Activated naive CD8-positive, alpha-beta T cell treated with anti-CD3 and anti-CD28 coated beads, Interleukin-2, amount 10 ng/mL, durations not matched to agents 7 days and 5 days (primary cell): ENCODE data around the gene PNISR. TPM values are rescaled to one million over a fixed set of nuclear protein-coding genes. Genes with fewer than 3 reads are reported as not detected.
"Not testable (repeated sequence)": the region's sequence is repeated elsewhere in the genome, so short reads cannot be mapped to it uniquely, and the experiment has no call there.

Experiments used
- ATAC-seq: fragments of 150-1000 bp; cut with Tn5 transposase; one replicate; pipeline ENCODE4 v1.10.0; 2021; ENCODE audit warnings: low read depth, moderate library complexity
- POLR2A ChIA-PET: fragments of 350-600 bp; sonication (Branson Sonifier 250); formaldehyde crosslinking; loops from one replicate; lab custom pipeline; 2021; ENCODE audit warnings: antibody characterized with exemption; lab: Charles Lee
- DNase-seq: peaks from one replicate; pipeline ENCODE4 v3.0.0; 2021
- H3K27ac Mint-ChIP-seq: one replicate; pipeline ENCODE4 v1.8.0; 2022; ENCODE audit warnings: mild to moderate bottlenecking, mixed read lengths
- H3K27me3 Mint-ChIP-seq: one replicate; pipeline ENCODE4 v1.8.0; 2022; ENCODE audit warnings: mild to moderate bottlenecking, moderate library complexity, mixed read lengths
- H3K36me3 Mint-ChIP-seq: one replicate; pipeline ENCODE4 v1.8.0; 2021; ENCODE audit warnings: mild to moderate bottlenecking, mixed read lengths
- H3K4me1 Mint-ChIP-seq: one replicate; pipeline ENCODE4 v1.8.0; 2021; ENCODE audit warnings: mixed read lengths
- H3K4me3 Mint-ChIP-seq: one replicate; pipeline ENCODE4 v1.8.0; 2022; ENCODE audit warnings: mild to moderate bottlenecking, moderate library complexity, mixed read lengths
- H3K9me3 Mint-ChIP-seq: one replicate; pipeline ENCODE4 v1.8.0; 2021; ENCODE audit warnings: mixed read lengths
- total RNA-seq, 2 experiments: library from RNA; stranded (reverse); gene quantifications; one replicate each; pipeline ENCODE4 v1.2.3, GENCODE V29; 2021

The PNISR gene
- 100 to 1,000 TPM; 207 to 208 TPM for total RNA-seq

GRCh38 chr6:99424761-99425646 lies at the start of gene PNISR:
PNISR (minus strand) TSS chr6:99425308; CDS start chr6:99414659, 10,649 bp downstream.
- Mint-ChIP-seq H3K4me3 (peak within 1 kb of the TSS; percentile 99), H3K9me3 (no peaks in the 10 kb centered on the region), H3K36me3 (peaks cover 23% of the 10 kb centered on the region), H3K27ac (peak within 1 kb of the TSS; percentile 99), H3K4me1 (peaks cover 52% of the 10 kb centered on the region), H3K27me3 (no peaks in the 10 kb centered on the region)
- POLR2A ChIA-PET = interaction anchor here (0.8 to 2.8 kb wide), 5 partner anchors 10 to 143 kb away, joined by 3 to 11 read pairs (median 4); partner anchors contain the start of genes CCNC and COQ3
- ATAC-seq = peak; percentile 85
- DNase-seq = peak; percentile 81

DNA sequence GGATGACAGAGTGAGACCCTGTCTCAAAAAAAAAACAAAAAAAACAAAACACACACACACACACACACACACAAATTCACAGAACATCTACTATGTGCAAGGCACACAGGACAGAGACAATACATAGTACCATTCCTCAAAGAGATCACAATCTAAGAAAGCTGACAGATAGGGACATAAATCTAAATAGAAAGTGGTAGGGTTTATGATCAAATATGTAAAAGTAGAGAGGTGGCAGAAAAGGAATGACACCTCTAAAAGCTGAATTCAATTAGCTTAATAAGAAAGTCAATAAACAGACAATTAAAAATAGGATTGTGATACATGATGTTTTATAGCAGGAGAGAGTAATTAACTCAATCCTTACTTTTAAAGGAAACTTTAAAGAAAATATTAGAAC lies 48.6 kb upstream of the PNISR start:
- H3K36me3 Mint-ChIP-seq = peaks cover 5% of the 10 kb centered on the region
- no peak overlapping the region for H3K4me3 Mint-ChIP-seq
- DNase-seq (no peak), ATAC-seq (no peak)
- no peaks in the 10 kb centered on the region for H3K9me3 Mint-ChIP-seq
- H3K27ac Mint-ChIP-seq = no peak overlapping the region
- H3K4me1 Mint-ChIP-seq = no peaks in the 10 kb centered on the region
- POLR2A ChIA-PET = interaction anchor here (0.6 to 1.1 kb wide), 2 partner anchors 41 to 96 kb away, joined by 3 to 11 read pairs; no protein-coding TSS in a partner anchor
- H3K27me3 Mint-ChIP-seq = no peaks in the 10 kb centered on the region

- Mint-ChIP-seq H3K27me3 (no peaks in the 10 kb centered on the region), H3K9me3 (no peaks in the 10 kb centered on the region), H3K36me3 (peaks cover 1% of the 10 kb centered on the region), H3K4me3 (no peak overlapping the region), H3K4me1 (no peaks in the 10 kb centered on the region), H3K27ac (no peak overlapping the region)
- DNase-seq (no peak), ATAC-seq (no peak)
- POLR2A ChIA-PET = no interaction called here
Observed at GRCh38 chr6:99471638-99472037, 46.5 kb upstream of the PNISR start.

DNA sequence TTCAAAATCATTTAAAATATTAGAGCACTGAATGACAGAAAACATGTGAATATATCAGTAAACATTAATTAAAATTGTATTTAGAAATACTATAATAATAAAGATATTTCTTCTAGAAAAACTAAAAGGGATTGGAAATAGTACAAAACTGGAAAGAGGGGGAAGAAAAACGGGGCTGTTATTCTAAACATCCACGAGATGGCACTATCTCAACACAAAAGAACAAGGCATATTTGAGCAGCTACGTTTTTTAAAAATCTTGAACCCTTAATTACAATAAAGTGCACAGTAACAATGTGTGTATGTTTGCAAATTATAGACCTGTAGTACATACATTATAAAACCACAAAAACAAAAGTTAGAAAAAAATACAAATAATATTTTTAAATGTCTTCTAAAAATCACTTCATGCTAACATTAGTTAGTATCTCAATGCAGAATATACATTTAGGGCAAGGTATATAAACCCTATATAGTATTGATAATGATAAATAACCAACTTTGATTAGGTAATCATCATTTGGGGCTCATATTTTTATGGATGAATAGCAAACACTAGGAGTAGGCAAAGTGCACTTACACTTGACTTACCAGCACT lies 42.5 kb upstream of the PNISR start:
- no peaks in the 10 kb centered on the region for H3K27me3 Mint-ChIP-seq
- no peak overlapping the region for H3K27ac Mint-ChIP-seq
- H3K4me1 Mint-ChIP-seq = no peaks in the 10 kb centered on the region
- peaks cover 2% of the 10 kb centered on the region for H3K36me3 Mint-ChIP-seq
- no peak for ATAC-seq
- no peak for DNase-seq
- POLR2A ChIA-PET = no interaction called here
- no peaks in the 10 kb centered on the region for H3K9me3 Mint-ChIP-seq
- no peak overlapping the region for H3K4me3 Mint-ChIP-seq

DNA sequence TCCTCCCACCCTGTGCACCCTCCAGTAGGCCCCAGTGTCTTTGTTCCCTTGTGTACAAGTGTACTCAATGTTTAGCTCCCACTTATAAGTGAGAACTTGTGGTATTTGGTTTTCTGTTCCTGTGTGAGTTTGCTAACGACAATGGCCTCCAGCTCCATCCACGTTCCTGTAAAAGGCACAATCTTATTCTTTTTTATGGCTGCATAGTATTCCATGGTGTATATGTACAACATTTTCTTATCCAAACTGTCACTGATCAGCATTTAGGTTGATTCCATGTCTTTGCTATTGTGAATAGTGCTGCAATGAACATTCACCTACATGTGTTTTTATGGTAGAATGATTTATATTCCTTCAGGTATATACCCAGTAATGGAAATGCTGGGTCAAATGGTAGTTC lies 34.0 kb upstream of the PNISR start:
- H3K4me1 Mint-ChIP-seq, H3K27me3 Mint-ChIP-seq, POLR2A ChIA-PET, ATAC-seq, DNase-seq, H3K9me3 Mint-ChIP-seq, H3K4me3 Mint-ChIP-seq, H3K27ac Mint-ChIP-seq: not testable (repeated sequence)
- peaks cover 21% of the 10 kb centered on the region for H3K36me3 Mint-ChIP-seq

GRCh38 chr6:99458319-99458718 lies 33.2 kb upstream of the PNISR start:
- ATAC-seq (no peak), DNase-seq (no peak)
- POLR2A ChIA-PET = no interaction called here
- H3K4me3 Mint-ChIP-seq = no peak overlapping the region
- no peak overlapping the region for H3K27ac Mint-ChIP-seq
- no peaks in the 10 kb centered on the region for H3K4me1 Mint-ChIP-seq
- H3K36me3 Mint-ChIP-seq = peaks cover 22% of the 10 kb centered on the region
- H3K27me3 Mint-ChIP-seq = no peaks in the 10 kb centered on the region
- no peaks in the 10 kb centered on the region for H3K9me3 Mint-ChIP-seq

DNA sequence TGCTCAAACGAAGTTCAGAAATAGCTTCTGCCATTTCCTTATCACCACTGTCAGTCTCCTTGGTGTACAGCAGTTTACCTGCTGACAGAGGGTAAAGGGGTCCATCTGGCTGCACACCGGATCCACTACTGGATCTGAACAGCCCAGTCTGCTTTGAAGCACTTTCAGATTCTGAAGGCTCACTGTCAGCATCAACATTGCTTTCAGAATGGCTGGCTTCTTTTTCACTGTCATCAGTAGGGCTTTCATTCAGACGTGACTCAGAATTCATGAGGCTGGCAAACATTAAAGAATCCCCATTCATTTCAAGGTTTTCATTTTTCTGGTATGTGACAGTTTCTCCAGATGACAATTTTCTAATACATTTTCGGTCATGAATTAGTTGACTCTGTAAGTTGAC lies 21.0 kb upstream of the PNISR start:
- Mint-ChIP-seq H3K27me3 (no peaks in the 10 kb centered on the region), H3K4me1 (no peaks in the 10 kb centered on the region), H3K4me3 (no peak overlapping the region), H3K36me3 (peaks cover 29% of the 10 kb centered on the region), H3K9me3 (peaks cover 5% of the 10 kb centered on the region), H3K27ac (no peak overlapping the region)
- POLR2A ChIA-PET = no interaction called here
- ATAC-seq (no peak), DNase-seq (no peak)

DNA sequence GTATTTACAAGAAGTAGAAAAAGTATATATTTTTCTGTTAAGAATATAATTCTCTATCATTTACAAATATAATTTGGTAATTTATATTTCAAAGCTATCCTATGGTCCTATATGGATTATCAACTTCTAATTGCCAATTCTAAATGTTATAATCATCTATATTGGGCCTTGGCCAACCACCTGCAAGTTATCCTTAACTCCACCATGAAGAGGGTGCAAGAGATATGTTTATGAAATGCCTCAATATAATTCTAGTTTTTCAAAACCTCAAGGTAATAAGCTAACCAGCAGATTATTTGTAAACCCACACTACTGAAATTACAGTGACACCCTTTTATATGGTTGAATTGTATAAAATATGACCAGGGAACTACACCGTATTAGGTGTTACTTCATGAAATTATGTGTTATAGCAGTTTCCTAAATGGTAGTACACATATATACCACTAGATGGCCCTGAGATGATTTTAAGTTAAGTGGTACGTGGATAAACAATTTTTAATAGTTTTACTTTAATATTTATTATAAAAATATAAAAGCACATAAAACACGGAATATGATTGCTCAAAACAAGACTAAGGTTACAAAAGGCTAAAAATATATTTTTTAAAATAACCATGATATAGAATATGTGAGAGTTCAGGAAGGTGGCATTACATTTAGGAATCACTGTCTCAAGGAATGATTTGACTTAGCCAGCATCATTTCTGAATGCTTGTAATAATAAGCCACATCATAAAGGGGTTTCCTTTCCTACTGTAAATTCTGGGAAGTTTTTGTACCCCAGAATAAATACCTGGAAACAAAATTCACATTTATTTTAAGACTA lies 9.8 kb upstream of the PNISR start:
- Mint-ChIP-seq H3K27ac (no peak overlapping the region), H3K9me3 (no peaks in the 10 kb centered on the region), H3K4me3 (no peak overlapping the region), H3K27me3 (no peaks in the 10 kb centered on the region), H3K36me3 (peaks cover 4% of the 10 kb centered on the region), H3K4me1 (peaks cover 2% of the 10 kb centered on the region)
- POLR2A ChIA-PET = interaction anchor here (0.6 kb wide), 1 partner anchor 81 kb away, joined by 3 read pairs; no protein-coding TSS in a partner anchor
- DNase-seq = no peak
- peak; percentile 60 for ATAC-seq

DNA sequence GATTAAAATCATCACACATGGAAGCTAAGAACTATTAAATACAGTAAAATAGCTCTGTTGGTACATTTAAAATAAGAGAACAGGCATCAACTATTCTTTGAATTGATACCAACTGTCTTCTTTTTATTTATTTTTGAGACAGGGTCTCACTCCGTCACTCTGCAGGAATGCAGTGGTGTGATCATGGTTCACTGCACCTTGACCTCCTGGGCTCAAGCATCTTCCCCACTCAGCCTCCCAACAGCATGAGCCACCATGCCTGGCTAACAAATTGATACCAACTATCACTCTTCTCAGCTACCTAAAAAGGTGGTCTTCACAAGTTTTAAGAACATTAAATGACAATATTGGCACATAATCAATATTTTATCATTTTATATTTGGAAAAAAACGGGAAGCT lies 7.8 kb upstream of the PNISR start:
- POLR2A ChIA-PET = no interaction called here
- DNase-seq (no peak), ATAC-seq (no peak)
- Mint-ChIP-seq H3K4me3 (no peak overlapping the region), H3K36me3 (peaks cover 7% of the 10 kb centered on the region), H3K27ac (no peak overlapping the region), H3K27me3 (no peaks in the 10 kb centered on the region), H3K4me1 (peaks cover 4% of the 10 kb centered on the region), H3K9me3 (no peaks in the 10 kb centered on the region)

DNA sequence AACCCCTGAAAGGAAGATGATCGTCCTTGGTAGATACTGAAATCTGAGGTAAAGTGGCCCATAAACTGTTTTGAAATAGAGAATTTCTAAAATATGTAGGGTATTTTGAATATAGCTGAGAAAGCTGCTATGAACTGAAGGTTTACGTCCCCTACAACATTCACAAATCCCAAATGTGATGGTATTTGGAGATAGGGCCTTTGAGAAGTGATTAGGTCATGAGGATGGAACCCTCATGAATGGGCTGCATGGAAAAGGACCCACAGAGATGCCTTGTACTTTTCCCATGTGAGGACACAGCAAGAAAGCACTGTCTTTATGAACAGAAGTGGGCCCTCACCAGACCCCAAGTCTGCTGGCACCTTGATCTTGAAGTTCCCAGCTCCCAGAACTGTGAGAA lies 6.8 kb upstream of the PNISR start:
- Mint-ChIP-seq H3K4me1 (peaks cover 12% of the 10 kb centered on the region), H3K27me3 (no peaks in the 10 kb centered on the region), H3K4me3 (no peak overlapping the region), H3K36me3 (peaks cover 7% of the 10 kb centered on the region), H3K9me3 (no peaks in the 10 kb centered on the region), H3K27ac (no peak overlapping the region)
- ATAC-seq (no peak), DNase-seq (no peak)
- POLR2A ChIA-PET = interaction anchor here (0.6 kb wide), 1 partner anchor 38 kb away, joined by 3 read pairs; the partner anchor contains the start of gene COQ3

GRCh38 chr6:99427988-99428387 lies 2.9 kb upstream of the PNISR start:
- H3K4me3 Mint-ChIP-seq = no peak overlapping the region
- ATAC-seq (no peak), DNase-seq (no peak)
- no peaks in the 10 kb centered on the region for H3K27me3 Mint-ChIP-seq
- H3K36me3 Mint-ChIP-seq = peaks cover 12% of the 10 kb centered on the region
- H3K4me1 Mint-ChIP-seq = peaks cover 34% of the 10 kb centered on the region
- no peaks in the 10 kb centered on the region for H3K9me3 Mint-ChIP-seq
- H3K27ac Mint-ChIP-seq = no peak overlapping the region
- POLR2A ChIA-PET = no interaction called here

GRCh38 chr6:99426451-99426757 lies 1.3 kb upstream of the PNISR start:
- Mint-ChIP-seq H3K4me1 (peaks cover 45% of the 10 kb centered on the region), H3K27ac (peak overlapping the region; percentile 99), H3K4me3 (peak overlapping the region; percentile 99), H3K36me3 (peaks cover 21% of the 10 kb centered on the region), H3K27me3 (no peaks in the 10 kb centered on the region), H3K9me3 (no peaks in the 10 kb centered on the region)
- ATAC-seq (no peak), DNase-seq (no peak)
- POLR2A ChIA-PET = interaction anchor here (0.8 to 2.8 kb wide), 4 partner anchors 33 to 142 kb away, joined by 3 to 10 read pairs (median 4); partner anchors contain the start of genes CCNC and COQ3
